ENCODE data around the gene MIR17HG.
"Not testable (repeated sequence)": the region's sequence is repeated elsewhere in the genome, so short reads cannot be mapped to it uniquely, and the experiment has no call there.

MIR17HG gene
- 0.33 to 7.3 (median 3.7) reads per million in 17 experiments for total RNA-seq

DNA sequence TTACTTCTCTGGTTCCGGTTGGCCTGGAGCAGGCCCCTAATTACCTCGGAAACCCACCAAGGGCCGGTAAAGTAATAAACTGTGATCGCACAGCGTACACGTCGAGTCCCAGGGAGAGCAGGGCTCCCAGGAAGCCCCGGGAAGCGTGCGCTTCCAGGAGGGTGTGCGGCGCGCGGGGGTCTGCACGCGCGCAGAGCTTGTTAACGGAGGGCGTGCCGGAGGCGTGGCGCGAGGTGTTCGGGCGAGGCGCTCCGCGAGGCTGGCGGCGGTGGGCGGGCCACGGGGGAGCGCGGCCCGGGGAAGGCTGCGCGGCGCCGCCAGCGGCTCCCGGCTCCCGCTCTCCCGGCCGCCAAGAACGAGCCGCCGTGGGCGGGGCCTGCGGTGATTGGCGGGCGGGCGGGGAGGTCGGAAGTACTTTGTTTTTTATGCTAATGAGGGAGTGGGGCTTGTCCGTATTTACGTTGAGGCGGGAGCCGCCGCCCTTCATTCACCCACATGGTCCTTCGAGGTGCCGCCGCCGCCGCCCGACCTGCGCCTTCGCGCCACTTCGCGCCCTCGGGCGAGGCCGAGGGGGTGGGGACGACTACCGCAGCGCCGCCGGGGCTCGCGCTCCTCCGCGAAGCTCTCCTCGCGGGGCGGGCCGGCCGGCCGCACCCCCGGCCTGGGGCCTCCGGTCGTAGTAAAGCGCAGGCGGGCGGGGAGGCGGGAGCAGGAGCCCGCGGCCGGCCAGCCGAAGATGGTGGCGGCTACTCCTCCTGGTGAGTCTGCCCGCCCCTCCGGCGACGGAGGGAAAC is at the start of gene MIR17HG:
MIR17HG (plus strand) TSS at position 486 of the 794 bp plus-strand sequence.
- DNase-seq: peak; percentile 88 to 97 (median 92)

DNA sequence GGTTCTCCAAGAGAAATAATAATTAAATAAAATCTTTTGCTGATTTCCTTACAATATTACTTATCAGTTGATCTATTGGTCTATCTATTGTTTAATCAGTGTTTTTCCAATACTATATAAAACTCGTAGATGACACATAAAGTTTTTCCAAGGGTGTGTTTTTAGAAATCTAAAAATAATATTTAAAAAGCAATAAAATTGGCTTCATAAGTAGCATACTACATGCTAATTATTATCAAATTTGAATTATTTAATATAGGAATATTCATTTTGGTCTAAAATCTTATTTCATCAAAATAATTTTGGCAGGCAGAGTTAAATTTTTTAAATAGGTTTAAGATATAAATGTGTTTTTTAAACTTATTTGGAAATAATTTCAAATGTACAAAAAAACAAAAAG is 49.4 kb upstream of the MIR17HG start:
- no peak for DNase-seq

DNA sequence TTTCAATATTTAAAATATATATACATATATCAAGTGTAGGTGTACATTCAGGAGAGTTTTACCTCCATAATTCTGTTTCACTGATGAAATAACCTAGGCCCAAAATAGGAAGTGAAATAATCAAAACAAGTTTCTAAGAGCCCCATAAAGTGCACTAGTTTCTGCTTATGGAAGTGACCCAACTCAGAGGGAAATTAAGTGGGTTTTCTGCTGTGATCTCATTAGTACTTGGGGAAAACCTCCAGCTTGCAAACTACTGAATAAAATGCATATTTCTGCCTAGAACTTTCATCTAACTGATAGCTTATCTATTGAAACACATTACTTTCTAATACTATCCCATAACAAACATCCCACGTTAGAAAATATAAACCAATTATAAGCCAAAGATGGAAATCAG is 45.4 kb upstream of the MIR17HG start:
- peak in 1 of 4 experiments; percentile 9 for DNase-seq

DNA sequence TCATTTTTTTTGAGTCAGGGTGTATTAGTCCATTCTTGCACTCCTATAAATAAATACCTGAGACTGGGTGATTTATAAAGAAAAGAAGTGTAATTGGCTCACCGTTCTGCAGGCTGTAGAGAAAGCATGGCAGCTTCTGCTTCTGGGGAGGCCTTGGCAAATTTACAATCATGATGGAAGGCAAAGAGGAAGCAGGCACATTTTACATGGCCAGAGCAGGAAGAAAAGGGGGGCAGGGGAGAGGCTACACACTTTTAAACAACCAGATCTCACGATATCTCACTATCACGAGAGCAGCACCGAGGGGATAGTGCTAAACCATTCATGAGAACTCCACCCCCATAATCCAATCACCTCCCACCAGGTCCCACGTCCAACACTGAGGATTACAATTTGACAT is 44.5 kb upstream of the MIR17HG start:
- DNase-seq: peak in 1 of 4 experiments; percentile 6

DNA sequence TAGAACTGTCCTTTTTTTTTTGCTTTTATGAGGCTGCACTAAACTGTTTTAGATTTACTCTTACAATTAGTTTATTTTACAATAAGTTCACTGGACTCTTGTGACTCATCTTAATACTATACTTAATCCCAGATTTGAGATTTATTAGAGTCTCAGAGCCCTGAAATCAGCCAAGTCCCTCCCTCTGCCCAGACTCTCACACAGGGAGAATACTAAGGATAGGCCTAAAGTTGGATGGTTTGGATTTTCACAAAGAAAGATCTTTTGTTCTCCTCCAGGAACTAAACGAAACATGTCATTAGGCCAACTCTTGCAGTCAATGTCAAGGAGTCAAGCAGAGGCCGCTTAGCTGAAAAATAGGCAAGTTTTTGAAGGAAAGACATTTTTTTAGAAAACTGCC is 42.7 kb upstream of the MIR17HG start:
- no peak for DNase-seq

DNA sequence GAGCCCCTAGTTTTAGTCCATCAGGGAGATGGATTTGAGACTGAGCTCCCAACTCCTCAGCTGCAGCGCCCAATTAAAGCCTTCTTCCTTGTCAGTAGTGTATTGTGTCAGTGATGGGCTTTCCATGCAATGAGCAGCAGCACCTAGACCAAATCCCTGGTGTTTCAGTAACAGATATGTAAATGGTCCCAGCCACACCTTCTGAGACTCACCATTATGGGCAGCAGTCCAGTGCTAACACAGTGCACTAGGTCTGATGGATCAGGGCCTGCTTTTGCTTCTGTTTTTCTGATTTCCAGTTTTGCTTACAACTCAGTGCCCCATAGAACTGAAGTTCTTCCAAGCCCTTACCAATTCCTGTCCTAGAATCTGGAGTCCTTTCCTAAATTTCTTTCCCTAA is 41.8 kb upstream of the MIR17HG start:
- DNase-seq: no peak

DNA sequence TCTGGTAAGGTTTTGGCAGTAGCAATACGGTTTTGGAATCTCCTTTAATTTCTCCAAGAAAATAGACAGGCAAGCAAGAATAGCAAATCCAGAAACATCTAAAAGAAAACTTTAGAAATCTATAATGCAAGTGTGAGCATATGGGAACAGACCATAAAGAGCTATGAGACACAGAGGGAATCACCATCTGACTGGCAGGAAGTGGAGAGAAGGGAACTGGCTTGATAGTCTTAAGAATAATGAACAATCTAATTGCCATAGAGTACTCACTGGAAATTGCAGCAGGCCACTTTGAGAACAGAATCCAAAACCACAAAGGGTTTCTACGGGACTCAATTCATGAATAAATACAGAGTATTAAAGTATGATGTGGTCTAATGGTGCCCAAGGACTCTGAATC is 39.6 kb upstream of the MIR17HG start:
- no peak for DNase-seq

DNA sequence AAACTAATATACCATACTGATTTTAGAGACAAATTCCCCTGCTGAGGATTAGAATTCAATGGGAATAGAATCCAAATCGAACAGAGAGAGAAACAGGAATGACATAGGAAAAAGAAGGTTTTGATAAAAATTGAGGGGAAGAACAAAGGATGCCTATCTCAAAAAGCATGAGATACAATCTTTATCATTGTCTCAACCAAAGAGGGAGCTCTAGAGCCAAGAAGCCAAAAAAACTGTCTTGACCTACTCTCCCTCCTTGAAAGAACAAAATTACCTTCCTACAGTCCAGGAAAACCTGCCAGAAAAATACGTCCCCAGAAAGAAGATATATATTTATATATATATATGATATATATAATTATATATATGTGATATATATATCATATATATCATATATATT is 39.2 kb upstream of the MIR17HG start:
- DNase-seq: peak in 2 of 4 experiments; percentile 3 to 18

DNA sequence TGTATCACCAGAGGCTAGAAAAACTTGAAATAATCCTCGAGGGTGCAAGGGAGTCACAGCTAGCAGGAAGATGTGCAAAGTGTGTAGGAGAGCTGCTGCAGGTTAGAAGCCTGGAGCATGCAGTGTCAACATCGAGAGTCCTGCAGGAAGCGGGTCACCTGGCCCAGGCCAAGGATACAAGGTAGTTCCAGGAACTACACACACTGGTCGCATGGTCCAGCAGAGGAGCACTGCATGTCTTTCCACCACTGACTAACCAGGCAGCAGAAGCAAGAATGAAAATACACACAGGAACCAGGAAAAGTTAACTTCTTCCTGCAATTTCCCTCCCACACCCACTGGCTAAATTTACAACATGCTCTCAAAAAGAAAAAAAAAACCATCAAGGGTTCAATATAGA is 36.0 kb upstream of the MIR17HG start:
- DNase-seq: no peak

DNA sequence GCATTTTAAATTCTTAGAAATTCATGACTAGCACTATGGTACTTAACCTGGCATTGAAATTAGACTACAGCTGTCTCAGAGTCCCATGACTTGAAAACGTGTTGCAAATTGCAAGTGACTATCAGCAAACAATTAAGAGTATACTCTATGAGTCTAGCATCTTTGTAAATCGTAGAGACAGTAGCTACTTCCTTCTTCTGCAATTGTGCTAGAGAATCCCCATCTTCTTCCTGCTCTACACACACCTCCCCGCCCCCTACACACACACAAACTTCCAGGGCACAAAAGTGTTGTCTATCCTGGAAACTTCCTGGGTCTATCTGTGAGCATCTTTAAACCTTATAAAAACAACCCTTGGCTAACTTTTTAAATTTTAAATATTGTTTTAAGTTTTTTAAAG is 35.2 kb upstream of the MIR17HG start:
- peak in 2 of 4 experiments; percentile 3 to 14 for DNase-seq

DNA sequence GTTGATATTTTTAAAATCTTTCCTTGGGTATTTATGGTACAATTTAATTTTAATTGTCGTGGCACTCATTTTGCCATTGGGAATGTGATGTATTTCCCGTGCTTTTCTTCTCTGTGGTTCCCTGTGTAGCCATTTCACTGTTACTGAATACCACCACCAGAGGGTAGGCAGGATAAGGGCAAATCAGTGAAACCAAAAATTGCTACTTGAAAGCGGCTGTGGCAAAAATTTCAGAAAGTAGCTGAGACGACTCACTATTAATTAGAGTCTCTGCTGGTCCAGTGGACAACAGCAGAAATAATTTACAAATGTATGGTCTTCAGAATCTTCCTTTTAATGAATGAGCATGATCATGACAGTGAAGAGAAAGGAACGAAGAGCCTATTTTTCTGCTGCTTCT is 34.4 kb upstream of the MIR17HG start:
- DNase-seq: peak; percentile 4 to 38 (median 14)

DNA sequence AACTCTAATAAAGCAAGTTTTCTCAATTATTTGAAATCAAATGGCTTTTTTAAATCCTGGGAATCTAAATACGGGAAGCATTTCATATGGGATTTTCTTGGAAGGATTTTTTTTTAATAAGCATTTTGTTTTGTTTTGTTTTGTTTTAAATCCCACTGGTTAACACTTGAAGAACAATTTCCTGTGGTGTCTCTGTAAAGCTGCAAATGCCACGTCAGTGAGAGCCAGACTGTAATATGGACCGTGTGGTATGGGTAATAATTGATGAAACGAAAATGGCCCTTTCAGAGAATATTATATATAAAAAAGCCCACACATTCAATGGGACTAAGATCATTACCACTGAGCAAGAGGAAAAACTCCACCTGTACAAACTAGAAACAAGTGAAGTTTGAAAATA is 33.9 kb upstream of the MIR17HG start:
- no peak for DNase-seq

DNA sequence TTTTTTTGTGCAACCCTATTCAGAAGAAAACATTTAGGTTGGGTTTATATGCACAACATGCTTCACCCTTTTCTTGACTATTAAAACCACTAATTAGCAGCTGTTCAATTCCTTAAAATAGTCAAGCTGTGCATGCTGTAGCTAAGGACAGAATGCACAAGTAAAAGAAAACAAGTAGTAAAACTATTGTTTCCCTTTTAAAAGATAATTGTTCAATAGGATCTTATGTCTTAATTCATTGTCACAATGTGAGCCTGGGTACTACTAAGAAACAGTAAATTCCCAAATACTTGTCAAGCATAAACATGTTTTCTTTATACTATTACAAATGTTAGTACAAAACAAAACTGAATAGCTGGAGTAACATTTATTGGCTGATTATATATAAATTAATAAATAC is 32.6 kb upstream of the MIR17HG start:
- DNase-seq: no peak

DNA sequence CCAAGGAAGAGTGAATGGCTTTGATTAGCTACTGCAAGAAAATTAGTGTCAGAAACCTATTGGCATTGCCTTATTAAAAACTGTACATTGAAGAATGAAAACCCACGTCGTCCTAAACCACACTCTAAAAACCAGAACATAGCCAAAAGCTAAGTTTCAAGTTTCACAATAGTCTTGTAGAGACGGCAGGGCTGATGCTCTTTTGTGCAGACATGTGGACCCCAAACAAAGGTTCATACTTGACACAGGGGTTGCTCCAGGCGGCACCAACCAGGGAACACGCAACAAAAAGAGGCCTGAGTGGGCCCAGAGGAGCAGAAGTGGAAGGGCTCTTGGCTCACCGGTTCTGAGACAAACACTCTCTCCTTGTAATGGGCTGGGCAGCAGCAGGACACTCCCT is 28.6 kb upstream of the MIR17HG start:
- no peak for DNase-seq

DNA sequence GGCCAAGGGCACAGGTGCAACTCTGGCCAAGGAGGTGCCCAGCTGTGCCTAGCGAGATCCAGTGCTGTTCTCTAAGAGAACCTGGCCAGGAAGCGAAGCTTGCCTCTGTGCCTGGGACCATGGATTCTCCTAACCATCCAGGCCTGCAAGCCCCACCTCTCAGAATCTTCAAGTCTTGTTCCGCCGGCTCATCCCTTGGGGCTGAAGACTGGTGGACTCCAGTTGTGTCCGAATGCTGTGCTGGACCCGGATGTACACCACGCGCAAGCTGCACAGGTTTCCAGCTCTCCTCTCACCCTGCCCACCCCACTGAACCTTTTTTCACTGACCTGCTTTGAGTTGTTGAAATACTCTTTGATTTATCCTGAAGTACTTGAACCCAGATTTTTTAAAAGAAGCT is 27.5 kb upstream of the MIR17HG start:
- DNase-seq: no peak

DNA sequence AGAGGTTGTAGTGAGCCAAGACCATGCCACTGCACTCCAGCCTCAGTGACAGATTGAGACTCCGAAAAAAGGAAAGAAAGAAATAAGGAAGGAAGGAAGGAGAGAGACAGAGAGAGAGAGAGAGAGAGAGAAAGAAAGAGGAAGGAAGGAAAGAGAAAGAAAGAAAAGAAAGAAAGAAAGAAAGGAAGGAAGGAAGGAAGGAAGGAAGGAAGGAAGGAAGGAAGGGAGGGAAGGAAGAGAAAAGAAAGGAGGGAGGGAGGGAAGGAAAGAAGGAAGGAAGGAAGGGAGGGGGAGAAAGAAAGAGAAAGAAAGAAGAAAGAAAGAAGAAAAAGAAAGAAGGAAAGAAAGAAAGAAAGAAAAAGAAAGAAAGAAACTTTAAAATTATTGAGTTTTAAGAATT is 26.5 kb upstream of the MIR17HG start:
- not testable (repeated sequence) for DNase-seq

DNA sequence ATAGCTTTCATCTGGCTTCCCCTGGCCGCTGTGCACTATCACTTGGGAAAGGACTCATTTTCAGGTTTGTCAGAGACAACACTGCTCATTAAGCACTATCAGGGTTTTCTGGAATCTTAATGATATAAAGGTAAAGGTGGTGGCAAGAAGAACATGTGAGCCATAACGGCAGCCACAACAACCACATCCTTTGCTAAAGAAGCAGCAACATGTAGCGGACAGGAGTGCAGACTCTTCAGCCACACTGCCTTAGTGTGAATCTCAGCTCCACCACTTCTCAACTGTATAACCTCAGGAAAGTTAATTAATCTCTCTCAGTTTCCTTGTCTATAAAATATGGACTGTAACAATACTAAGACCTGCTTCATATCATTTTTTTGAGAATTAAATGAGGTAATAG is 24.1 kb upstream of the MIR17HG start:
- no peak for DNase-seq

DNA sequence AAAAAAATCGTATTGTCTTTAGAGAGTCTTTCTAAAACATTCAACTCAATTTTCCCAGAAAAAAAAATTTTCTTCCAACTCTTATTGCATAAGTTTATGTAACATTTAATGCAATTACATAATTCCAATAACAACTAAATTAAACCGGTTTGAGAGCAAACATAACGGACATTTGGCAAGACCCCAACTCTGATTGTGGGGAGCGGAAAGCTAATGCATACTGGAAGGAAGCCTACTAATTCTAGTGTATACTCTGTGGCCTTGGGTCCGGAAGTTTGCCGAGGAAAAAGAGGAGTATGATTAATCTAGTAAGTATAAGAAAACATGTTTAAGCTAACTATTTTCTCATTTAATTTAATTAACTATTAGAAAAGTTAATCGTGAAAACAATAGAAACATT is 21.3 kb upstream of the MIR17HG start:
- DNase-seq: no peak

DNA sequence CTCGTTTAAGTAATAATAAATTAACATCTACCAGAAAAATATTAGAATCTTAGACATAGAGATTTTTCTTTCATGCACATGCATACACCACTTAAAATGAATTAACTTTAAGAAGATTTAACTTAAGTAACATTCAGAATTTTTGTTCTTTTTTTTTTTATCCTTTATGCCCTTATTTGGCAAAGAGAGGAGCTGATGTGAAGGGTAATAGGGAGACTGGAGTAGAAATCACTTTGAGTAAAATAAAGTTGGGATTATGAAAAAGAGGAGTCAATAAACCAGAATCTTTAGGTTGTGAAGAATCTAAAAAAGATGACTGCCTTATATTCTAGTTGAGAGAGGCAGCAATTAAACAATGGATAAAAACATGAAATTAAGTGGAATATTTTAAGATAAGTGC is 18.8 kb upstream of the MIR17HG start:
- no peak for DNase-seq

DNA sequence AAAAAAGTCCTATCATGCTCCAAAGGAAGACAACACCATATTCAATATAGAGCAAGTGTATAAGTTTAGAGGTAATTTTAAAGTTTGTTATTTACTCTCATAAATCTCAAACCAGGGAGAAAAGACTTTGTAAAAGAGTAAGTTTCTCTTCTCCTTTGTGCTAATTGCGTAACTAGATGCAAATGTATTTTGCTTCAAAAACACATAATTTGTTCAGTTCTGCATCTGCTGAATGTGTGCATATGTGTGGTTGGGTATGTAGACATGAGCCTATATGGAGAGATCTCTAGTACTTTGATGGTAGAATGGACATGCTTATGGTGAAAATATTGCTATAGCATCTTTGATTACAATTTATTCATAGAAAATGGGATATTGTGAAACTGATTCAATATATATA is 17.8 kb upstream of the MIR17HG start:
- peak in 2 of 4 experiments; percentile 34 to 46 for DNase-seq

DNA sequence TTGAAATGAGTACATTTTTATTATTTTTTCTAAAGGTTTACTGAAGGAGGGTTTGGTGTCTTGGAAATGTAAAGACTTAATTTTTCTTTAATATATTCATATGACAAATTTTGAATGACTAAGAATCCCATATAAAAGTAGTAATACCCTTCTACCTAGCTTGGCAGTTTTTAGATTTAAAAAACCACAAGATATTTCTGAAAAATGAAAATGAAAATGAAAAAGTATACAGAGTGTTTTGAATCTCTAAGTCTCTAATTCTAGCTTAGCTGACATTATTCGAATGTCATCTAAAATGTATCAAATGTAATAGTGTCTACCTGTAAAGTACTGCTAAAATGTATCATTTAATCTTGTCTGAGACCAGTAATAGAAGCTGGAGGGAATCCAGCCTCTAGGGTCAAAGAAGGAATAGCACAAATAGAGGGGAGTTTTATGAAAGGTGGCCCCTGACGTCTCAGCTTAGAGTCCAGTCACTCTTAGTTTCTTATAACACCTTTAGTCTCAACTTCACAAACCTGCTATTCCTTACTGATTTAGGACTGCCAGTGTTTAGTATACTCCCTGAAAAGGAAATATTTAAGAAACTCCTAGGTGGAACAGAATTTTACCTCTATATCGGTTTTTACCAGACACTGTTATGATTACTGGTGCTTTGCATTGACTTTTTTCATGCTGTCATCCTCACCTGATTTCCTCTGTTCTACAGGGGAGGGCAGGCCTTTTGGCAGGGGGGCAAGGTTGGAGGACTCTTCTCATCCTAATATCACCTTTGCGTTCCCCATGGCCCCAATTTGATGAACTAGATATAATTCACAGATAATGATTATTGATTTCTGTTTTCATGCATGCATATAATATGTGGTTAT is 16.2 kb upstream of the MIR17HG start:
- no peak for DNase-seq

DNA sequence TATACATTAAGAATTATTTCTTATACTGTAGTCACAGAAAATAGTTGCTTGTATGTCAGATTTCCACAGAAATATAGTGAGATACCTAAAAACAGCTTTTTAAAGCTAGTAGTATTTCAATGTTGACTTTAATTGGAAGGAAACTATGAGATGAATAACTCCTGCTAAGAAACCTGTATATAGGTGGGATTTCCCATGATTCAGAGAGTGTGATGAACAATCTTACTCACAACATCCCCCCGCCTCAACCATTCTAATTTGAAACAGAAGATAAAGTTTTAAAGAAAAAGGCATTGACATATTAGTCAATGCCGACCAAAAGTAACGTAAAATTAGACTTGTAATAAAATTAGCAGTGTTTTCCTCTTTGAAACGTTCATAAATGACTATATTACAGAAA is 1.4 kb upstream of the MIR17HG start:
- DNase-seq: no peak

DNA sequence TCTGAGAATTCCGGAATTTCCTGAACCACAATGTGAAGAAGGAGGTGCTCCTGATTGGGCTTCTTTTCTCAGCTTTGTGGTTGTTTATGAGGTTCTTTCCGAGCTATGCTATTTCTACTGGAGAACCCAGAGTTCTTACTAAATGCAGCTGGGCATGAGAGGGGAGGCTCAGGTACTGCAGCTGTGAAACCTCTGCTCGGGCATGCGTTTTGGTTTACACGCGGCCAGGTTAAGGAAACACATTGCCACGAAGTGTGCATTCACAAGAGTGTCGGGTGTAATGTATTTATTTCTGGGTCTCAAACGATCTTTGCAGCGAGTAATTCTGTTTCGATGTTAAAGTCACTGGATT is 661 bp upstream of the MIR17HG start:
- DNase-seq: peak in 2 of 4 experiments; percentile 10 to 11

All from suppressor macrophage (primary cell).